GM21528 (cell line): ENCODE data around the gene OSBPL8.
"Not testable (repeated sequence)": the region's sequence is repeated elsewhere in the genome, so short reads cannot be mapped to it uniquely, and the experiment has no call there.

Source experiments
- ATAC-seq: cut with Tn5 transposase; IDR thresholded peaks from one replicate; pipeline ENCODE4 v1.9.1; 2021; ENCODE audit warnings: mild to moderate bottlenecking, moderate library complexity; ENCODE audit not compliant: unreplicated experiment, low FRiP score

OSBPL8 gene

DNA sequence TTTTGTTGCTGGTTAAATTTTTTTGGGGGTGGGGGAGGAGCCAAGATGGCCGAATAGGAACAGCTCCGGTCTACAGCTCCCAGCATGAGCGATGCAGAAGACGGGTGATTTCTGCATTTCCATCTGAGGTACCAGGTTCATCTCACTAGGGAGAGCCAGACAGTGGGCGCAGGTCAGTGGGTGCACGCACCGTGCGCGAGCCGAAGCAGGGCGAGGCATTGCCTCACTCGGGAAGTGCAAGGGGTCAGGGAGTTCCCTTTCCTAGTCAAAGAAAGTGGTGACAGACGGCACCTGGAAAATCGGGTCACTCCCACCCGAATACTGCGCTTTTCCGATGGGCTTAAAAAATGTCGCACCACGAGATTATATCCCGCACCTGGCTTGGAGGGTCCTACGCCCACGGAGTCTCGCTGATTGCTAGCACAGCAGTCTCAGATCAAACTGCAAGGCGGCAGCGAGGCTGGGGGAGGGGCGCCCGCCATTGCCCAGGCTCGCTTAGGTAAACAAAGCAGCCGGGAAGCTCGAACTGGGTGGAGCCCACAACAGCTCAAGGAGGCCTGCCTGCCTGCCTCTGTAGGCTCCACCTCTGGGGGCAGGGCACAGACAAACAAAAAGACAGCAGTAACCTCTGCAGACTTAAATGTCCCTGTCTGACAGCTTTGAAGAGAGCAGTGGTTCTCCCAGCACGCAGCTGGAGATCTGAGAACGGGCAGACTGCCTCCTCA lies 239.8 kb downstream of the OSBPL8 start:
- ATAC-seq = not testable (repeated sequence)

DNA sequence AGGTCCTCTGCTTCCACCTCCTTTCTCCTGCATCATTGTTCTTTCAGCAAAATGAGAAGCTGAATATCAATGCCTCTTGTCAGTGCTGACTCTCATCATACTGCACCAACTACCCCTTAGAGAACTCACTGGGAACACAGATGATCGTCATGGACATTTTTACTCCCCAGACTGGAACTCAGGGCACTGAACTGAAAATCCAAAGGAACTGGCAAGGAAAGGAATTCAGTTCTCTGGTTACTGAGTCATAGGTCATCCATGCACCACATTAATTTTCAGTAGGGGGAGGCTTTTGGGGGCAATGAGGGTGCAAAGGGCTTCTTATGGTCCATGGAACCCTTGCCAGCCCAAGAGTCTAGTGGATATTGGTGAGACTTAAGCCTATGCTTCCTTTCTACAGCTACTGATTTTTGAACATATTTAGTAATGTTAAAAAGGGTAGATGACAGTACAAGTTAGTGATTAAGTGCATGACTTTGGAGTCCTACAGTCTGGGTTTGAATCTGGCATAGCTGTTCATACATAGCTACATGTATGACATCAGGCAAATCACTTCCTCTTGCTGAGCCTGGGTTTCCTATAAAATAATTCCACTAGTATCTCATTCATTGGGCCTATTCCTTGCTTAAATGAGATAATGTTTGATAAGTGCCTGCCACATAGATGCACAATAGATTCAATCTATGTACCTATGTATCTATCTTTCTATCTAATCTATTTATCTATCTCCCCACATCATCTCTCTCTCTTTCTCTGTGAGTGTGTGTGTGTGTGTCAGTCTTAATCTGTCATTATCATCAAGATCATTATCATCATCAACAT lies 240.6 kb downstream of the OSBPL8 start:
- ATAC-seq = no peak

DNA sequence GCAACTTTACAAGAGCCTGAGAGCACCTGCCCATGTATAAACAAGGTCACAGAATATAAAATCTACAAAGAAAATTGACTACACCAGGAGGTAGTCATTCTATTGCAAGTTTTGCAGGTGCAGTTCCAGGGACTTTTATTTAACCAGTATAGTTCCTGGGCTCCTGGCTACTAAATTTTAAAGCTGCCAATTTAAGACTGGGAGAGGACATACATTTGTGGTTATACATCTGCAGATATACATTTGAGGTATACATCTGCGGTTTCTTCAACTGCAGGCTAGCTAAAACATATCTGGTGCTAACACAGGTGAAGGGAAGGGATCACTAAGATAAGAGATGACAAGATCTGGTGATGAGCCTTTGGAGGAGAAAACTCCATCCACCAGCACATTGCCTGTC lies 241.6 kb downstream of the OSBPL8 start:
- ATAC-seq = no peak

DNA sequence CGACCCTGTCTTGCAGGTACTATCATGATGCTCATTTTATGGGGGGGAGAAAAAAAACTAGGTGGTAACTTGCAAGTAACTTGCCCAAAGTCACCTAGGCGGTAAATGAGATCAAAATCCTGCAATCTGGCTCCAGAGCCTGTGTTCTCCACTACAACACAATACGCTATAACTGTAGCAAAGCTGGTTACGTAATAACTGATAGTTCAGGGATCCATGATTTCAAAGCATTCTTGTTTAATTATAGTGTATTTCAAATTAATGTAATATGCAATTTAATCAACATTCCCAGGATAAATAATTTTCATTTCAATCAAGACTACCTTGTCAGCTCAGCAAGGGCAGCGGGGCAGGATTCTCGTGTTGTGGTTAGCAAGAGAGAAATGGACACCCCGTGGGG lies 243.1 kb downstream of the OSBPL8 start:
- no peak for ATAC-seq

DNA sequence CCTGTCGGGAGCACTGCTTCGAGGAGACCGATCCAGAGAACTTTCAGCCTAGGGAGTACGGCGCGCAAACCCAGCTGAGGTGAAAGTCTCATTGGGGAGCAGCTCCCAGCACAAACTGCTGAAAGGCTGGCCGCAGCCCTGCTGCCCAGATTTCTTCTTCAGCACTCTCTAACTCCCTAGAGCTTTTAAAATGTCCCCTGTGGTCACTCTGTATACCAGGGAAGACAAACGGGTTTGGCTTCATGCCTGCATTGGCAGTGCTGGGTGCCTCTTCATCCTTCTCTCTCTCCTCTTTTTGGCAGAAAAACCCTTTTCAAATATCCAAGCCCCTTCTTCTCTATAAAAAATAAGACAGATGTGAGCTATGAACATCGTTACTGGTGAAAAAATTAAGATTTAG lies 246.3 kb downstream of the OSBPL8 start:
- ATAC-seq = no peak

DNA sequence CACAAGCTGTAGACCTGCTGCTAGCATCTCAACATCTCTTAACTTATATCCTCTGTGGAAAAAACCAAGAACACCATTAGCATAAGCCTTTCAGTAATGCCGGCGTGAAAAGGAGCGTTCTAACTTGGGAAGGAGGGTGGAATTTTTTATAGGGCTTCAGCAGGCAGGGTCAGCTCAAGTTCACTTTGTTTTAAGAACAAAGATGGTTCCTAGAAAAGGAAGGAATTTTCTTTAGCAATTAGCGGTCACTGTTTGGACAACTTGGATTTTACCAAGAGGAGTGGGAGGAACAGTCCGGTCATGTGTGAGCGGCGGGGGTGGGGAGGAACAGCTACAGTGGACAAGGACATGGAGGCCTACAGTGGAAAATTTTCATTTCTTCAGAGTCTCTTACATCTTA lies 247.3 kb downstream of the OSBPL8 start:
- ATAC-seq = no peak

DNA sequence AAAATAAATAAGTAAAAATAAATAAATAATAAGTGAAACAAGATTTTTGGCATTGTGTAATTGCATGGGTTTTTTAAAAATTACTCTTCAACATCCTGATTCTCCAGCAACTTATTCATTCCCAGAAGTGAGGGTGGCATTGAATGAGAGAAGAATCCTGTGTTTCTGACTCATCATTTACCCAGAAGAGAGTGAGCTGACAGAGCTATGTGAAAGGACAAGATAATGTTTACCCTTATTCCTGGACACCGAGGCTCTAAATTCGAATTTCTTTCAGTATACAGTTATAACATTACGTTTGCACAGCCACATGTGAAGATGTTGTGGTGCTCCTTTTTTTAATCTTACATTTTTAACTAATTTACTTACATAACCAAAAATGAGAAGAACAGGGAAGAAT lies 247.8 kb downstream of the OSBPL8 start:
- no peak for ATAC-seq

DNA sequence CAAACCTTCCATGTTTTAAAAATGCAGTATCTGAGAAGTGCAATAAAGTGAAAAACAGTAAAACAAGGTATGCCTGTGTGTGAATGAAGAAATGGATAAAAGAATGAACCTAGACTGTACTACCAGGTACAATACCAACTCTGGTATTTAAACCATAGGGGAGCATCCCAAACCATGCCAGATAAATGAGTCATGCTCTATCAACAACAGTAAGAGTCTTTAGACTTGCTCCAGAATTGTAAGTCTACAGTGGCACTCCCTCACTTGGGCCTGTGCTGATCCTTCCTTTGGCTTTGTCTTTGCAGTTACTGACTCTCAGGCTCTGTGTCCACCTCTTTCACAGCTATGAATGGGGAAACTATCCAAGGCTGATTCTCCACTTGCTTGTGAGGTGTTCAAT lies 249.5 kb downstream of the OSBPL8 start:
- ATAC-seq = no peak

DNA sequence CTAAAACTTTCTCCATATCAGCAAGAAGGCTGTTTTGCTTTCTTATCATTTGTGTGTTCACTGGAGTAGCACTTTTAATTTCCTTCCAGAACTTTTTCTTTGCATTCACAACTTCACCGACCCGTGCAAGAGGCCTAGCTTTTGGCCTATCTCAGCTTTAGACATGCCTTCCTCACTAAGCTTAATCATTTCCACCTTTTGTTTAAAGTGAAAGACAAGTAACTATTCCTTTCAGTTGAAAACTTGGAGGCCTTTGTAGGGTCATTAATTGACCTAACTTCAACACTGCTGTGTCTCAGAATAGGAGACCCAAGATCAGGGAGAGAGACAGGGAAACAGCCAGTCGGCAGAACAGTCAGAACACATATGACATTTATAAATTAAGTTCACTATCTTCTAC lies 250.7 kb downstream of the OSBPL8 start:
- ATAC-seq = no peak

DNA sequence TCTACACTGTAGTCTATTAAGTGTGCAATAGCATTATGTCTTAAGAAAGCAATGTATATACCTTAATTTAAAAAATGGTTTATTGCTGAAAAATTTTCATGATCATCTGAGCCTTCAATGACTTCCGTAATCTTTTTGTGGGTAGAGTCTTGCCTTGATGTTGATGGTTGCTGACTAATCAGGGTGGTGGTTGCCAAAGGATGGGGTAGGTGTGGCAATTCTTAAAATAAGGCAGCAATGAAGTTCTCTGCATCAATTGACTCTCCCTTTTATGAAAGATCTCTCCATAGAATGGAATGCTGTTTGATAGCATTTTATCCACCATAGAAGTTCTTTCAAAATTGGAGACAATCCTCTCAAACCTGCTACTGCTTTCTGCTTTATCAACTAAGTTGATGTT lies 252.5 kb downstream of the OSBPL8 start:
- no peak for ATAC-seq

DNA sequence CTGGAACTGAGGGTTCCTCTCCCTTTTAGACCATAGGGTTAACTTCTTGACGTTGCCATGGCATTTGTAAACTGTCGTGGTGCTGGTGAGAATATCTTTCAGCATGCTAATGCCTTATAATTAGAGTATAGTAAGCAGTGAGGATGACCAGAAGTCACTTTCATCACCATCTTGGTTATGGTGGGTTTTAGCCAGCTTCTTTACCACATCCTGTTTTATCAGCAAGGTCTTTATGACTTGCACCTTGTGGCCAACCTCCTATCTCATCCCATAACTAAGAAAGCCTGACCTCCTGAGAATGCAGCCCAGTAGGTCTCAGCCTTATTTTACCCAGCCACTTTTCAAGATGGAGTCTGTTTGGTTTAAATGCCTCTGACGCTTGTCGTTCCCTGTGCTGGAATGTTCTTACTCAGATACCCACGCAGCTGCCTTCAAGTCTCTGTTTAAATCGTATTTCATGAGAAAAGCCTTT lies 255.5 kb downstream of the OSBPL8 start:
- no peak for ATAC-seq

DNA sequence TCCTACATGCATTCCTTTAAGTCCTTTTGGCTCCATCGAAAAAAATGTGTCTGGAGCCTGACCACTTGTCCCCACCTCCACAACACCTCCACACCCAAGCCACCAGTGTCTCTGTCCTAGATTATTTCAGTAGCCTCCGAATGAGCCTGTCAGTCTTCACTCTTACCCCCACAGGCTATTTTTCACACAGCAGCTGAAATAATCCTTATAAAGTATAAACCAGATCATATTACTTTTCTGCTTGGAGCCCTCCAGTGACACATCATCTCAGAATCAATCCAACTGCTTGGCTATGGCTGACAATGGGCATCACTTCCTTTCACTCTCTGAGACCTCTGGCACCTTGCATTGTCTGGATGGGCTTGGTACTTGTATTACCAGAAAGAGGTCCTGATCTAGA lies 256.2 kb downstream of the OSBPL8 start:
- no peak for ATAC-seq
